ENCODE measurements around the gene RRBP1.
A peak's percentile ranks its signal among the peaks of the same experiment; 100 is the strongest.

RRBP1 gene

DNA sequence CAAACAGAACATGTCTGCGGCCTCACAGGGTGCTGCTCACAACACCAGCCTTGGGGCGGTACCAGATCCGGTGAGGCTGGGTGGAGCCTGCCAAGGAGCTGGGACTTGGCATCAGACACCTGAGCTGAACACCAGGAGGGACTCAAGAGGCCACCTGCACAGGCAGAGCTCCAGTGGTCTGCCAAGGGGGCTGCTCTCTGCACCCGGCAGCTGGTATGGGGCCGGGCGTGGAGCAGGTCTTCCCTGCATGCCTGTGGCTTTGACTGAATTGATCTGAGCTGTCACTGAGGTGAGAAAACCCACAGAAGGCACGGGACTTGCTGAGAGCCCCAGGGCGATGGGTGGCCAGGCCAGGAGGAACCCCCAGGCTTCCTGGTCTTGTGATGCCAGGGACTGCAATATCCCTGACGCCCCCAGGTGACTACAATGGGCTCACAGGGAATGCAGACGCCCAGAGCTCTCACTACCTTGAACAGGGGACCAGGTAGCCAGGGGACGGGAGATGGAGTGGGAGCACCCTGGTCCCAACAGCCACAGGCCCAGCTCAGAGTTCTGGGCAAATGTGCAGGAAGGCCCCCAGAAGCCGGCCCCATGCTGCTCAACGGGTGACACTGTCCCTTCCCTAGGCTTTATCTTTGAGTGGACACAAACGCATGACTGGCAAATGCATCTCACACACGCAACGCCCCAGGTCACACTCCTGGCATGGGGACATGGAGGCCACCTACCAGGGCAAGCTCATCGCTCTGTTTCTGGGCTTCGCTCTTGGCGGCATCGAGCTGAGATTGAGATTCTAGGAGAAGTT is 64.0 kb downstream of the RRBP1 start:
- DNase-seq = no peak

DNA sequence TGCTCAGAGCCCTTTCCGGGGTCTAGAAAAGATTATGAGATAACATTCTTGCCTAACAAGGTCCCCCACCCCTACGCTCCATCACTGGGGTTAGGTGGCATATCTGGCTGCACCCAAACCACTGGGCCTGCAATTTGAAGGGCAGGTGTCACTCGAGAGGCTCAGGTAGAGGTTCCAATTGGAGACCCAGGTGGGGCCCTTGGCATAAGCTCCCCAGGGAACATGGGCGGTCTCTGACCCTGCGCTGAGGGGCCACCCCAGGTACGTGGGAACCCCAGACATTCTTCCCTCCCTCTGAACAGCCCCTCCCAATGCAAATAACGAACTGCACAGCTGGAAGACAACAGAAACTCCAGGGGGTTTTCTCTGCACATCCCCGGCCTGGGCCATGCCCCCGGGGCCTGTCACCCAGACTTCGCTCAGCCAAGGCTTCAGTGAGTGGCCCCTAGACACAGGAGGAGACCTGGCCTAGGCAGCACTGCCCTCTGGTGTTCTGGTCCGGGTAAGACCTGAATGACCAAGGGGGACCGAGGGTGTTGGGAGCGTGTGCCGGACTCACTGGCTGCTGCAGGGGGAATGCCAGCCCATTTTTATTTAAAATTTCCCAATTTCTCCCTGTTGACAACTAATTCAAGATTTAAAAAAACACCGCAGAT is 64.7 kb downstream of the RRBP1 start:
- peak; percentile 44 to 50 for DNase-seq

DNA sequence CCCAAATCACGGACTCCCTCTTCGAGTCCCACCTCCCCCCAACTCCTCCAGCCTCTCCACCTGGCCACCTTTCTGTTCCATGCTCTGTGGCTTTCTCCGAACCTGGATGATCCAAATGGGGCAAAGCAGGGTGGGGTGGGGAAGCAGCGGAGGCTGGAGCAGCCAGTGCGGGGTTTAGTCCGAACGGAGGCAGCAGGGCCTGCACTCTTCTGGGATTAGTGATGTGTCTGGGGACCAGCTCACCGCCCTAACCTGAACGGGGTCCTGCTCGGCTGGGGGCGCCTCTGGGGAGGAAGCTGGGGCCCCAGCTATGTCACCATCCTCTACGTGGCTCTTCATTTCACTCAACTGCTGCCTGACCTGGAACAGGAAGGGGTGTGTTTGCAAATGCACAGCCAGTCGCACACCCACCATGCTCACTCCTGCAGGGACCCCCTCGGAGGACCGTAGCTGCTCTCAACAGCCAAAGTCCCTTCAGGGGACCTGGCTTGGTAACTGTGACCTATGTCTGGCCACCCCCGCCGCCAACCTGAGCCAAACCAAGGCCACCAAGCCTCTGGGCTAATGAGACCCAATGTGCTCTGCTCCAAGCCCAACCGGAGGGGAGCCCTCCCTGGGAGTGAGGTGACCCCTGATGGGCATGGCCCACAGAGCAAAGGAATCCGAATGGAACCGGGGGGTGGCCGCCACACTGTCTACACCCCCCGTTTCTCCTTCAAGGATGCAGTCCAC is 65.4 kb downstream of the RRBP1 start:
- no peak for DNase-seq

DNA sequence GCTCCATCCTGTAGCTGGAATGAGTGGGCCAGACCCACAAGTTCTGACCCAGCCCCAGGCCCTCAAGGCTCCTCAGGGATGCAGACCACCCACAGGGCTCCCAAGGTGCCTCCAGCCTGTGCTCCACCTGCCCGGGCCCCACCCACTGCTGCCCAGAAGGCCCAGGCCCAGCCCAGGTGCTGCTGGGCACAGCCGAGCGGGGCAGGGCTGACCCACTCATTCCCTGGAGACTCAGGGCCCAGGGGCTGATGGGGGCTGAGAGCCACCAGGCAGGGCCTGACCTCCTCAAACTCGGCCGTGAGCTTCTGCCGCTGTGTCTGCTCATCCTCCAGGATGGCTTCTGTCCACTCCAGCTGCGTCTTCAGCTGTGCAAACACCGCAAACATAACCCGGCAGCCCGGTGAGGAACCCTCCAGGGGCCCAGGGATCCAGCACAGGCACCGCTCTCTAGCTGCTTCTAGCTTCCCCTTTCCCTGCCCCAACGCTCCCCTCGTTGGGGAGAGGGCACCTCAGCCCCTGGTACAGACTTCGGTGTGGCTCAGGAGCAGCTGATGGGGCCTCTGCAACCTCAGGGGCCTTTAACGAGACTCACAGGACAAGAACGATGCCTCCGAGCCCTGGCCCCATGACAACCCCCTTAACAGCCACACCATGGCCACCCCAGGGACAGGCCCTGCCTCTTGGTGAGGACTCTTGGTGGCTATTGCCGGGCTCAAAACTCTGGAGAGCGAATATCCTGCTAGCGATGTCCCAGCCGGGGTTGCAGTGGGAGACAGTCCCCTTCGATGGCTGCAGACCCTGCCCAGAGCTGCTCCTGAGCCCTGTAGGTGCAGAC is 66.2 kb downstream of the RRBP1 start:
- no peak for DNase-seq

DNA sequence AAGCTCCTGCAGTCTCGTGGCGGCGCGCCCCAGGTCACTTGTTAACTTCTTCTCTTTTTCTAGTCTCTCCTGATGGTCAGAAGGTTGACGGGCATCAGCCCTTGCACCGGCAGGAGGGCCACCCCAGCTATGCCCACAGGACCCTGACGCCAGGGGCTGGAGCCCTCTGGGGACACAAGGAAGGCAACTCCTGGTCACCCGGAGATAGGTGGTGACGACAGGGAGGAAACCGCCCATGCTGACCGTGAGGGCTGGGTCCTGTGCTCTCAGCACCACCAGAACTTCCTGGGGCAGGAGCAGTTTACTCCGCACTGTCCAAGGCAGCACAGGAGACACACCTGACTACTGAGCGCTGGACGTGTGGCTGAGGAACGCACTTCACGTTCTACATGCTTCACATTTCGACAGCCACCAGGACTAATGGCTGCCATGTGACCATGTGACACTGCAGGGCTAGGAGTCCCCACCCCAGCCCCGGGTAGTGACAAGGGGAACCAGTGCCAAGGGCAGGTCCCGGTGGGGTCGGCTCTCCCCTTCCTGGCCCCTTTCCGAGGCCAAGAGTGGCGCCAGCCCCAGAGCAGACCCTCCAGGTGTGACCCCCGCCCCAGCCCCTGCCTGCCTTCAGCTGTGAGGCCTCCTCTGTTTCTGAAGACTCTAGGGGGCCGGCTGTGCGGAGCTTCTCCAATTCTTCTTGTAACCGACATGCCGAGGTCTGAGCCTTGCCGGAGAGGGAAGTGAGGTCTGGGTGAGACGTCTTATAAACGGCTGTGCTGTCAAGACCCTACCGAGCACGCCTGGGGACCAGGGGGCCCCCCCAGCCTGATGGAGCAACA is 67.0 kb downstream of the RRBP1 start:
- DNase-seq = no peak

DNA sequence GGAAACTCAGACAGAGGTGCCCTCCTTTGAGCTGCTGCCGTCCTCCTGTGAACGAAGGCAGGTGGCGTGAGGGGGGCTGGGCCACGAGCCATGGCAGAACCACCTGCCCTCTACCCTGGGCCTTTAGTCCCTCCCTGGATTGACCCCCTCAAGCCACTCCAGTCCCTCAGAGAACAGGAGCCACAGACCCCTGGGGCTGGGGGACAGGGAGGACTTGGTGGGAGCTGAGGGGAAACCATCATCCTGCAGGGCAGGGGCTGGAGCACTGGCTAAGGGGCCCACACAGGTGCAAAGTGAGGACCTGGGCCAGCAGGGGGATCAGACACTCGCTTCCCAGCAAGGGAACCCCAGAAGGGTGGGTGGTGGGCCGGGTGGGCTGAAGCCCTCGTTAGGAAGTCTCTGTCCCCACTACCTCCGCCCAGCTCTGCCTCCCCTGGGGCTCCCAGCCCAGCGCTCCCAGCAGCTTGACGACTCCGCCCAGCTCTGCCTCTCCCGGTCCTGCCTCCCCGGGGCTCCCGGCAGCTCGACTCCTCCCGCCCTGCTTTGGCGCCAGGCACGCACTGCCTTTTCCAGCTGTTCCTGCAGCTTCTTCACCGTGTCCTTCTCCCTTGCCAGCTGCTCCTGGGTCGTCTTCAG is 67.7 kb downstream of the RRBP1 start:
- DNase-seq = no peak

DNA sequence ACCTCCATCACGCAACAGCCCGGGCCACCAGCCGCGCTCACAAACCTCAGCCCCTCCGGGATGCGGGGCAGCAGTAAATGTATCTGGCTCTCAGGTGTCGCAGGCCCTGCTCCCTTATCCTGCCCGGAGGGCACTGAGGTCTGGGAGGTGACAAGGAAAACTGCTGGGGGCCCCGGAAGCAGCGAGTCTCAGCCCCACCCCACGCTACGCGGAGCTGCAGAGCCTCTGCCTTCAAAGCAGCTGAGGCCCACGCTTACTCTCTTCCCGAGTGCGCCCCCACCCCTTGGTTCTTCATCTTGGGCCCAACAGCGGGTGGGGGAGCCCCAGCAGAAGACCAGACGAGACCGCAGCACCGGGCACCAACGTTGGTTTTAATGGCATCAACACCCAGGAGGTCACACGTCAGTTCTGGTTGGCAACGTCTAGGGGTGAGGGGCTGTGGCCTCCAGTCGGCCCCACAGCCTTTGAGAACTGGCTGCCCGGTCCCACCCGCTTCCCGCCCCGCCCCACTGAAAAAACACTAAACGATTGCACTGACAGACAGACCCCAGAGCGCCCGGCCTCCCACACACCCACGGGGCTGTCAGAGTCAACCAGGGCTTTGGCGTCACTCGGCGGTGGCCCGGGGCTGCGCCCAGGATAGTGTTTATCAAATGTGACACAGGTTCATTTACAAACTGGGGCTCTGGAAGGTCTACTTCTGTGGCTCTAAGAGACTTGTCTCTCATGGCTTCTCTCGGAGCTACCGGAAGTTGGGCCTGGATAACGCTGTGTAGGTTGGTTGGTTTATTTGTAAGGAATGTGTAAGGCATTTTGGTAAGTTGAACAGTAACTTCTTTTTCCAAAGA is 68.5 kb downstream of the RRBP1 start:
- DNase-seq = peak in 1 of 2 donors; percentile 27

DNA sequence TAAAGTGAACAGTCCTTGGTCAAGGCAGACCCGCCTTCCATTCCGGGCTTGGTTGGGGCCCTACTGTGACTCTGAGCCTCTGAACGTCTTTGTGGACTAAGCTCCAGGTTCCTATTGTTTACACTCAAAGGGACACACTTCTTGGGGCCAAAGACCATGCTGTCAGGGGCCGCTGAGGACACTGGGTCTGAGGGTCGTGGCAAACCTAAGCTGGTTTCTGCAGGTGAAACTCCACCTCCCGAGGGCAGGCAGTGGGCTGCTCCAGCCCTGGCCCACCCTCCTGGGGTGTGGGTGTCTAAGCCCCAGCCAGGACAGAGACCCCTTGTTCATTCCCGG is 69.1 kb downstream of the RRBP1 start:
- DNase-seq = no peak

DNA sequence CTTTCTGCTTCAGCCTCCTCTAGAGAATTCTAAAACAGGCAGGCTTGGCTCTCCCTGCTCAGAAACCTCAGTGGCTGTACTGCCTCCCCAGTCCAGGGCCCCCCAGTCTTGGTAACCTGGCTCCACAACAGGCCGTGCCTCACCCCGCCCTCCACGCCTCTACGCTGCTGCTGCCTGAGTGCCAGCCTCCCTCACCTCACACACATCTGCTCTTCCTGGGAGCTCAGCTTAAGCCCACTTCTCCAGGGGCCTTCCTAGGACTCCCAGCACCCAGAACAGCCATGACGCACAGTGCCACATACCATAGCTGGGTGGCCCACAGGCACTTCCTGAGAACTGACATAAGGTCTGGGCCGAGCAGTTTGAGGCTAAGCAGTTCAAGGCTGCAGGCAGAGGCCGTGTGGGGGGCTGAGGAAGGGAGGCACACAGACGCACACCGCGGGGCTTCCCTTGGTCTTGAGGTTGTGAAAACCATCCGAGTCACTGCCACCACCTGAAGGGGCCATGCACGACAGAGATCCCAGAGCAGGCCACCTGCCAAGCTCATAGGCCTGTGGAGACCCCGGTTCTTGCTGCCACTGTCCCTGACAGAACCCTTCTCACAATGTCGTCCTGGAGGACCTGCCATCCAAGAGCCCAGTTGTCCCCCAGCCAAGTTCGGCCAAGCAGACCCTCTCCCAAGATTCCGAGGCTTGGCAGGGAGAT is 69.6 kb downstream of the RRBP1 start:
- DNase-seq = peak; percentile 52 to 61

DNA sequence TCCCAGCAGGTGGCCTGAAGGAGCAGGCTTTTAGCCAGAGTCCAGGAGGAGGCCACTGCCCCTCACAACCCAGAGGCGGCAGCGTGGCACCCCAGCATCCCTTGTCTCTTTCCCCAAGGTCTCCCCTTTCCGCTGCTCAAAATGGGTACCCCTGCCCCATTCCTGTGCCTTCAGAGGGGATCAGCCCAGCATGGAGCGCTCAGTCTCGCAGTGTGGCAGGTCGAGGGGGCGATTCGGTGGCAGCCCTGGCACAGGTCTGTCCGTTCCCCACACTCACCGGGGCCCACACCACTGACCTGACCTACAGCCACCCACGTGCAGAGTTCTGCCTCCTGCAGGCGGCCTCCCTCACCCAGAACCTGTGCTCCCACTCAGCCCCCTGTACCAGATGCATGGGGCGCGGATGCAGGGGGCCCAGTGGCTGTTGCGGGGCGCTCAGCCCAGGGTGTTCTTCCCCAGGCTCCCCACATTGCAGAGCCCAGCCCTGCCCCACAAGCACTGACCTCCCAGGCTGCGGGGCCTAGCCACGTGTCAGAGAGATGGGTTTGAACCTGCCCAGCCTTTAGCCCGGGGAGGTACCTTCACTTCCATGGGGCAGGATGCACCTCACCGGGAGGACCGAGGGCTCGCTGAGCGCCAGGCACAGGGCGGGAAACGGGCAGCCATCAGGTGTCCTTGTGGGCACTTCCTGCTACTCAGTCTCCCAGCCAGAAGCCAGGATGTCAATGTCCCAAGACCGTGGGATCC is 70.3 kb downstream of the RRBP1 start:
- DNase-seq = no peak

DNA sequence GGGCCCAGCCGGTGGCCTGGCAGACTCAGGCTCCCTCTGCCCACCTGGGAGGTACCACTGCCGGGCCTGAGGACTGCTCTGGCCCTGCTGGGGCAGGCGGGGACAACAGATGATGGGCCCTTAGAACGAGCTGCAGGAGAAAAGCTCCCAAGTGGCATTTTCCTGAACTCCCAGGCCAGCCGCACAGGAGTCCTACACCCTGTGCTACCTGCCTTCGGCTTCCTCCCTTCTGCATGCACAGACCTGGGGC is 70.8 kb downstream of the RRBP1 start:
- DNase-seq = no peak

DNA sequence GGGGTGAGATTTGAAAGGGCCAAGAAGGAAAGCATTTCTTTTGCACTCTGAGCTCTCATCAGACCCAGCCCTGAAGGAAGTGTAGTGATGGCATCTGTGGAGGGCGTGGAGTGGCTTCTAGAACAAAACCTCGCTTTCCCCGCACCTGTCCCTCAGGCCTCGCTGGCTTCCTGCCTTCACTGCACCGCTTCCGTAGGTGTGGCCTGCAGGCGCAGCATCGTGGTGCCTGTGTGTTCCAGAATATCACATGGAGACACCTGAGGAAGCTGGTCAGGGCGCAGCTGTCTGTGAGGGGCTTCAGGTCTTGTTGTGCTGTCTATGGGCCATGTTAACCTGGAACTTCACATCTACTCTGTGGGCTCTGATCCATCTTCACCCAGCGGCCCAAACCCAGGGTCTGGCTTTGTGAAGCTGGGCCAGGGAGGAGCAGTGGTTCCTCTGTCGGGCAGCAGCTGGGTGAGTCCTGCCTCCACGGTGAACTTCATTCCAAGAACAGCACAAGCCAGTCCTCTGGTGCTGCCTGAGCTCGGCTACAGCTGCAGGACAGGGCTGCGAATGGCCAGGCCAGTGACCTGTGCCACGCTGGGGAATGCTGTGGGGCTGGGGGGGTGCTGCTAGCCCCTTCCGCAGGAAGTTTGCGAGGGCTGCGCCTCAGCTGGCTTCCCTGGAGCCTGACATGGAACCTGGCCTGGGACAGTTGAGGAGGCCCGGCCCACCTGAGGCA is 71.3 kb downstream of the RRBP1 start:
- peak; percentile 59 to 70 for DNase-seq

DNA sequence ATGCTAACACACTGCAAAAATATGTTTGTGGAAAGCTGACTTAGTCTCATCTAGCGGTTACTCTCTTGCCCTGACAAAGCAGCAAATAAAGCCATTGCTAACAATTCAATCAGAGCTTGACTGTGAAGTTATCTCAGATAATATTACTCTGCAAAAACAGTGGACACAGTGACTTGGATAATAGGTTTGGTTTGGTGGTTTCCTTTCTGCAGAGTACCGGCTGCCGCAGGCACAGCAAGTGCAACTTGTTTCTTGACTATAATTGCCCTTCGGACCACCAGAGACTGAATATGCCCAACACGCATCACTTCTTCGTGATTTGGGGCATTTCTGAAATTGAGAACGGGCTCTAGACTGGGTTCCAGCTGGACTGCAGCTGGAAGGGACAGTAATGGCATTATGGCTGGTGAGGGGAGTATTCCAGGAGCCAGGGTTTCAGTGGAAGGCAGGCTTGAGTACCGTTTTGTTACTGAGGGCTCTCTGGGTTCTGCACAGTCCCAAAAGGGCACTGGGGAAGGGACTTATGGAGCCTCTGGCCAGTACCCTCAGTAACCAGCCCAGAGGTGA is 72.1 kb downstream of the RRBP1 start:
- no peak for DNase-seq

DNA sequence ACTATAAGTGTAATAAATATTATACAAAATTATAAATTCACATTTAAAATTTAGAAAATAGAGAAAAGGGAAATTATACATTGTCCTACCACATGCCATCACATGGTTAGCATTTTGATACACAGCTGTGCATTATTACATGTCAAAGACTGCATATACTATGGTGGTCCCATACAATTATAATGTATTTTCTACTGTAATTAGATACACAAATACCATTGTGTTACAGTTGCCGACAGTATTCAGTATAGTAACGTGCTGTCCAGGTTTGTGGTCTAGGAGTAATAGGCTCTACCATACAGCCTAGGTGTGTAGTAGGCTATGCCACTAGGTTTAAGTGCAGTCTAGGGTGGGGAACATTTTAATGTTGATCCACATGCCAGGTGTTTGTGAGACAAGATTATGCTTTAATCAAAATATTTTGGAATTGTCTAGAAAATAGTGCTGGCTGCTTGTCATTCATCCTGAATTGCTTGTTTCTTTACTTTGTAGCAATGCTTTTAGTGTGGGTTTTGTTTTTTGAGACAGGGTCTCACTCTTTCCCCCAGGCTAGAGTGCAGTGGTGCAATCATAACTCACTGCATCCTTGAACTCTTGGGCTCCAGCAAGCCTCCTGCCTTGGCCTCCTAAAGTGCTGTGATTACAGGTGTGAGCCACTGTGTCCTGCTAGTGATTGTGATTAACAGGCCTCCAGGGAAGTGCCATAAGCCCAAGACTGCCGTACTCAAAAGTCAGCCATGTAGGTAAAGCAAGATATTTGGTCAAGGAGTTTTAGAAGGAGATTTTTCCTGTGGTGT is 73.1 kb downstream of the RRBP1 start:
- no peak for DNase-seq

DNA sequence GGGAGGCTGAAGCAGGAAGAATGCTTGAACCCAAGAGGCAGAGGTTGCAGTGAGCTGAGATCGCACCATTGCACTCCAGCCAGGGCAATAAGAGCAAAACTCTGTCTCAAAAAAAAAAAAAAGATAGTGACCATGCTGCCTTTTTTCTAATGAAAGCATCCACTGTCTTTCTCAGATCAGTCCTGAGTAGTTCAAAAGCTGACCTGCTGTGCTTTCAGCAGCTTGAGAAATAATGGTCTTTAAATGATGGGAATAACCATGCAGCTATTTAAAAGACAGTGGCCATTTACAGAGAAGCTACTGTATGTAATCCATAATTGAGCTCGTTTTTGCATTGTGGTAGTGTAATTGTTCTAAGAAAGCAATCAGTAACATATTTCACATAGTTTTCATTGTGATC is 76.0 kb downstream of the RRBP1 start:
- DNase-seq = no peak

DNA sequence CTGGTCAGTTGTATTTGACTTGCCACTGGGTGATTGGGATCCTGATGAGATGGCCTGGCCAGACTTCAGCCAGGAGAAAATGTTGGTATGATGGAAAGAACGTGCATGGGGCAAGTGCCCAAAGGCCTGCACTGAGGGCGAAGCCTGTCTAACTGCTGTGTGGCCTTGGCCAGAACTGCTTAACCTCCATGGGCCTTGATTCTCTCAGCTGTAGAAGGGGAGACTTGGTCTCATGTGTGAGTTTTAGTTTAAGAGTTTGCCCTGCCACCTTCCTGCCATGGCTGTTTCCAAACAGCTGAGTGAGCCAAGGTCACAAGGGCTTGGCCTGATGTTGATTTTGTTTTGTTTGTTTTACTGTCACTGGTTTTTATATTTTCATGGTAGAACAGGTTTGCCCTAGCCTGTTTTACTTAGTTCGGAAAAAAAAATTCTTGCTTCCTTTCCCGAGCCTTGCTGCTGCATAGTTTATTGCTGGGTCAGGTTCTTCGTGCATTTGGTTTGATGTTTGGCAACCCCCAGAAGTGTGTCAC is 76.8 kb downstream of the RRBP1 start:
- no peak for DNase-seq

DNA sequence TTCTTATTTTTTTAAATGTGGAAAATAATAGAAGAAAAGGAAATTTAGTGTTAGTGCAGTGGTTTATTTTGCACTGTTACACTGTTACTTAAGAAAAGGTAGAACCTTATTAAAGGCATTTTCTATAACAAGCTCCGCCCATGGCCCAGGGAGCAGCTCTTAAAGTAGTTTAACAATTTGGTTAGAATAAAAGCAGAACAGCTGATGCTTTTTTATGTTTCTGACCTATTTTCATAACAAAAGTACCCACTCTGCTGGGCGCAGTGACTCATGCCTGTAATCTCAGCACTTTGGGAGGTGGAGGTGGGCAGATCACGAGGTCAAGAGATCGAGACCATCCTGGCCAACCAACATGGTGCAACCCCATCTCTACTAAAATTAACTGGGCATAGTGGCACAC is 79.5 kb downstream of the RRBP1 start:
- DNase-seq = no peak

Measured in CD4-positive, alpha-beta T cell treated with Interleukin-1 beta for 1 hour (primary cell).